SK-N-SH (cell line): ENCODE data around the gene MICAL2. TPM values are rescaled to one million over a fixed set of nuclear protein-coding genes. Genes with fewer than 3 reads are reported as not detected.
A peak's percentile ranks its signal among the peaks of the same experiment; 100 is the strongest.

Experiments
- CTCF ChIA-PET: fragments of 300-600, 350-600 bp; formaldehyde crosslinking; extraction: SDS; loops from one replicate; lab custom pipeline; 2021; lab: Yijun Ruan, JAX
- POLR2A ChIA-PET: fragments of 350-600 bp; sonication (Branson Sonifier 250); formaldehyde crosslinking; extraction: SDS; loops from one replicate; lab custom pipeline; 2020; ENCODE audit warnings: antibody characterized with exemption, inconsistent platforms; lab: Yijun Ruan, JAX
- DNase-seq: peaks from one replicate; pipeline ENCODE4 v3.0.0; 2012
- H2AFZ ChIP-seq: fragments of 200-600 bp; sonication (generic); 2 replicates; pipeline ENCODE4 v1.8.1; 2016; ENCODE audit warnings: antibody characterized with exemption, mild to moderate bottlenecking, low read depth
- H3F3A ChIP-seq: fragments of 200-600 bp; sonication (generic); replicated peaks from 2 replicates; pipeline ENCODE3; 2016; ENCODE audit warnings: antibody characterized with exemption, mild to moderate bottlenecking; ENCODE audit not compliant: insufficient read depth
- H3K27ac ChIP-seq, 2 experiments: fragments of 200-500 bp in 1 of 2; fragments of 200-600 bp in 1 of 2; sonication (Bioruptor generic) in 1 of 2; sonication (generic), shearing (Covaris generic) in 1 of 2; 2 replicates each; pipeline versions ENCODE4 v1.5.1 to v1.6.1; 2014 to 2016; ENCODE audit warnings: low read depth in 2 of 2, inconsistent platforms in 1 of 2, low read length in 1 of 2, mild to moderate bottlenecking in 1 of 2, mixed read lengths in 1 of 2
- H3K27me3 ChIP-seq: fragments of 200-600 bp; sonication (generic), shearing (Covaris generic); 2 replicates; pipeline ENCODE4 v1.6.1; 2016; ENCODE audit warnings: mixed run types; ENCODE audit not compliant: insufficient read depth
- H3K36me3 ChIP-seq, 2 experiments: fragments of 200-500 bp in 1 of 2; fragments of 200-600 bp in 1 of 2; sonication (Bioruptor generic) in 1 of 2; sonication (generic) in 1 of 2; replicated peaks in 1 of 2; 2 replicates each; pipeline versions ENCODE3 to v1.5.1; 2014 to 2016; ENCODE audit warnings: low read length in 1 of 2, mild to moderate bottlenecking in 1 of 2; ENCODE audit not compliant: insufficient read depth in 2 of 2, control insufficient read depth in 1 of 2
- H3K4me1 ChIP-seq, 2 experiments: fragments of 200-500 bp in 1 of 2; fragments of 200-600 bp in 1 of 2; sonication (Bioruptor generic) in 1 of 2; sonication (generic), shearing (Covaris generic) in 1 of 2; 2 replicates each; pipeline versions ENCODE4 v1.5.1 to v1.6.1; 2014 to 2016; ENCODE audit warnings: low read depth in 1 of 2, low read length in 1 of 2, mixed run types in 1 of 2; ENCODE audit not compliant: insufficient read depth in 2 of 2, control insufficient read depth in 1 of 2
- H3K4me2 ChIP-seq: fragments of 200-600 bp; sonication (generic), shearing (Covaris generic); 2 replicates; pipeline ENCODE4 v1.6.1; 2017; ENCODE audit warnings: mixed run types
- H3K4me3 ChIP-seq, 2 experiments: fragments of 200-500 bp in 1 of 2; fragments of 200-600 bp in 1 of 2; sonication (Bioruptor generic) in 1 of 2; sonication (generic), shearing (Covaris generic) in 1 of 2; 2 replicates each; pipeline versions ENCODE4 v1.5.1 to v1.8.1; 2014 to 2016; ENCODE audit warnings: low read depth in 2 of 2, inconsistent platforms in 1 of 2, low read length in 1 of 2, mild to moderate bottlenecking in 1 of 2, mixed read lengths in 1 of 2, moderate library complexity in 1 of 2
- H3K79me2 ChIP-seq: fragments of 200-600 bp; sonication (generic); 2 replicates; pipeline ENCODE4 v1.8.1; 2017; ENCODE audit warnings: mild to moderate bottlenecking; ENCODE audit not compliant: insufficient read depth
- H3K9ac ChIP-seq: fragments of 200-600 bp; sonication (generic); 2 replicates; pipeline ENCODE4 v1.6.1; 2017; ENCODE audit warnings: mixed run types
- H3K9me2 ChIP-seq: fragments of 200-600 bp; sonication (generic); 2 replicates; pipeline ENCODE4 v1.6.1; 2017; ENCODE audit warnings: mixed run types
- H3K9me3 ChIP-seq: fragments of 200-600 bp; sonication (generic); 2 replicates; pipeline ENCODE4 v1.6.1; 2017; ENCODE audit warnings: mixed run types, mild to moderate bottlenecking, moderate library complexity
- H4K20me1 ChIP-seq: fragments of 200-600 bp; sonication (generic); 2 replicates; pipeline ENCODE4 v1.6.1; 2017; ENCODE audit warnings: mild to moderate bottlenecking, mixed run types; ENCODE audit not compliant: insufficient read depth
- CTCF ChIP-seq: fragments of 200-600 bp; sonication (generic); IDR thresholded peaks from 2 replicates; pipeline ENCODE4 v1.6.1; 2017; ENCODE audit warnings: antibody characterized with exemption, mild to moderate bottlenecking, moderate library complexity
- ELF1 ChIP-seq: IDR thresholded peaks from 2 replicates; pipeline ENCODE4 v1.4.0; 2012
- EZH2phosphoT487 ChIP-seq: fragments of 200-600 bp; sonication (generic); IDR thresholded peaks from 2 replicates; pipeline ENCODE4 v1.6.1; 2017; ENCODE audit warnings: low read depth, mixed run types, mild to moderate bottlenecking, antibody characterized with exemption, moderate library complexity, borderline replicate concordance
- FOSL2 ChIP-seq: IDR thresholded peaks from 2 replicates; pipeline ENCODE4 v1.4.0; 2012; ENCODE audit warnings: low read depth, mild to moderate bottlenecking, moderate library complexity, borderline replicate concordance
- FOXJ3 ChIP-seq: sonication (generic); formaldehyde crosslinking; IDR thresholded peaks from 2 replicates; pipeline ENCODE4 v1.5.1; 2020; ENCODE audit warnings: mild to moderate bottlenecking, missing genetic modification reagents
- GABPA ChIP-seq: IDR thresholded peaks from 2 replicates; pipeline ENCODE4 v1.4.0; 2012; ENCODE audit warnings: low read depth, mild to moderate bottlenecking
- JUND ChIP-seq: IDR thresholded peaks from 2 replicates; pipeline ENCODE4 v1.4.0; 2012
- MEF2A ChIP-seq: IDR thresholded peaks from 2 replicates; pipeline ENCODE4 v1.4.0; 2012; ENCODE audit warnings: low read depth, borderline replicate concordance
- PBX3 ChIP-seq: IDR thresholded peaks from 2 replicates; pipeline ENCODE4; 2012
- POLR2AphosphoS5 ChIP-seq: IDR thresholded peaks from 2 replicates; pipeline ENCODE4 v1.6.1; 2012; ENCODE audit warnings: low read depth, low read length
- RCOR1 ChIP-seq: fragments of 150-350 bp; IDR thresholded peaks from 2 replicates; pipeline ENCODE4 v1.6.1; 2017; ENCODE audit warnings: antibody characterized with exemption, low read length
- REST ChIP-seq: IDR thresholded peaks from 2 replicates; pipeline ENCODE4 v1.6.1; 2012; ENCODE audit warnings: mild to moderate bottlenecking, low read depth, low read length, moderate library complexity
- RFX5 ChIP-seq: IDR thresholded peaks from 2 replicates; pipeline ENCODE4 v1.6.1; 2012; ENCODE audit warnings: mild to moderate bottlenecking, improper control_type of control experiment, low read length
- SMC3 ChIP-seq: IDR thresholded peaks from 2 replicates; pipeline ENCODE4 v1.6.1; 2012; ENCODE audit warnings: low read depth, low read length, improper control_type of control experiment
- TAF1 ChIP-seq: IDR thresholded peaks from 2 replicates; pipeline ENCODE4 v1.6.1; 2012; ENCODE audit warnings: low read depth, mild to moderate bottlenecking, low read length, moderate library complexity, borderline replicate concordance
- TEAD4 ChIP-seq: IDR thresholded peaks from 2 replicates; pipeline ENCODE4 v1.4.0; 2012; ENCODE audit warnings: mild to moderate bottlenecking, borderline replicate concordance; ENCODE audit not compliant: insufficient read depth
- USF2 ChIP-seq: fragments of 150-350 bp; IDR thresholded peaks from 2 replicates; pipeline ENCODE4 v1.6.1; 2017; ENCODE audit warnings: antibody characterized with exemption, low read length, low read depth, borderline replicate concordance
- WGBS: methylation state at CpG from one replicate; pipeline ENCODE4 v1.1.6; 2017; ENCODE audit warnings: low lambda C conversion rate; 5-methylcytosine and 5-hydroxymethylcytosine counted together
- polyA plus RNA-seq, 3 experiments: library from polyadenylated mRNA; depleted of rRNA; stranded (reverse); fragments of >200 nt; gene quantifications; 2 replicates each; pipeline ENCODE4 v1.2.3, GENCODE V29; 2012

Gene MICAL2
- polyA plus RNA-seq, 1 of the 3 experiments (the other 2 are of a cell fraction) = 54.6 TPM

- Histone ChIP-seq H3K27ac (peak overlapping the region in 1 of 2 experiments; percentile 99; a peak in 2 of 4 replicates), H3K27me3 (no peaks in the 10 kb centered on the region), H3K9ac (peak overlapping the region; percentile 68), H3K4me2 (no peak overlapping the region), H3K4me3 (no peak overlapping the region), H3K4me1 (peaks cover 0 to 36% of the 10 kb centered on the region in 2 experiments; a peak in 3 of 4 replicates), H4K20me1 (peaks cover 4% of the 10 kb centered on the region; the same call in 1 of the 2 replicates), H3K9me3 (no peaks in the 10 kb centered on the region), H2AFZ (no peak overlapping the region), H3F3A (peaks cover 51% of the 10 kb centered on the region), H3K79me2 (peaks cover 98% of the 10 kb centered on the region), H3K9me2 (no peaks in the 10 kb centered on the region), H3K36me3 (peaks cover 5 to 35% of the 10 kb centered on the region in 2 experiments)
- TF ChIP-seq POLR2AphosphoS5 = no peak
- ChIA-PET POLR2A (no interaction called here), CTCF (interaction anchor here (1.1 to 1.7 kb wide), 2 partner anchors 11 to 99 kb away, joined by 5 to 6 read pairs; no protein-coding TSS in a partner anchor)
- 86% methylated on average over 9 of the region's 12 CpGs for WGBS
- DNase-seq = no peak
Measured at GRCh38 chr11:12137005-12137690, 26.8 kb downstream of the MICAL2 start.

GRCh38 chr11:12137938-12138731, 27.7 kb downstream of the MICAL2 start:
- Histone ChIP-seq H3K9me3 (no peaks in the 10 kb centered on the region), H3K4me1 (peaks cover 0 to 39% of the 10 kb centered on the region in 2 experiments; a peak in 3 of 4 replicates), H3K27ac (peak overlapping the region in 1 of 2 experiments; percentile 99; a peak in 2 of 4 replicates), H3K9me2 (no peaks in the 10 kb centered on the region), H3K4me2 (peak overlapping the region; percentile 36), H3K36me3 (peaks cover 5 to 36% of the 10 kb centered on the region in 2 experiments), H2AFZ (no peak overlapping the region), H3K4me3 (no peak overlapping the region), H3K9ac (peak overlapping the region; percentile 68), H3K79me2 (peaks cover 98% of the 10 kb centered on the region), H4K20me1 (peaks cover 4% of the 10 kb centered on the region; the same call in 1 of the 2 replicates), H3K27me3 (no peaks in the 10 kb centered on the region), H3F3A (peaks cover 46% of the 10 kb centered on the region)
- POLR2A ChIA-PET = no interaction called here
- CTCF ChIA-PET = no interaction called here
- 55% methylated on average over 10 of the region's 13 CpGs for WGBS
- peak; percentile 38 for DNase-seq
- TF ChIP-seq TAF1 (no peak), EZH2phosphoT487 (no peak), CTCF (0 out of 2 replicates have a peak, but pooled peaks have one; percentile 13), REST (peak; percentile 46; the same call in 1 of the 2 replicates), FOSL2 (peak; percentile 82), PBX3 (peak; percentile 50; the same call in 1 of the 2 replicates), JUND (peak; percentile 79), MEF2A (no peak), RFX5 (no peak), RCOR1 (no peak), FOXJ3 (no peak), ELF1 (no peak), USF2 (no peak), SMC3 (no peak), GABPA (no peak), TEAD4 (no peak; the same call in 1 of the 2 replicates)
